ENCODE data around the gene C1orf174. TPM values are rescaled to one million over a fixed set of nuclear protein-coding genes. Genes with fewer than 3 reads are reported as not detected.
A peak's percentile ranks its signal among the peaks of the same experiment; 100 is the strongest.

C1orf174 gene
- 26.4 TPM for total RNA-seq

- DNase-seq (ENCODE audit: low spot score): peak; percentile 95
Measured at GRCh38 chr1:3900150-3900968, at the start of gene C1orf174. Gene C1orf174, minus strand, starts transcription at chr1:3900272. Its CDS starts 86 bp downstream, at chr1:3900186.

GRCh38 chr1:3948344-3948743 is 48.3 kb upstream of the C1orf174 start:
- DNase-seq (ENCODE audit: low spot score): no peak

DNA sequence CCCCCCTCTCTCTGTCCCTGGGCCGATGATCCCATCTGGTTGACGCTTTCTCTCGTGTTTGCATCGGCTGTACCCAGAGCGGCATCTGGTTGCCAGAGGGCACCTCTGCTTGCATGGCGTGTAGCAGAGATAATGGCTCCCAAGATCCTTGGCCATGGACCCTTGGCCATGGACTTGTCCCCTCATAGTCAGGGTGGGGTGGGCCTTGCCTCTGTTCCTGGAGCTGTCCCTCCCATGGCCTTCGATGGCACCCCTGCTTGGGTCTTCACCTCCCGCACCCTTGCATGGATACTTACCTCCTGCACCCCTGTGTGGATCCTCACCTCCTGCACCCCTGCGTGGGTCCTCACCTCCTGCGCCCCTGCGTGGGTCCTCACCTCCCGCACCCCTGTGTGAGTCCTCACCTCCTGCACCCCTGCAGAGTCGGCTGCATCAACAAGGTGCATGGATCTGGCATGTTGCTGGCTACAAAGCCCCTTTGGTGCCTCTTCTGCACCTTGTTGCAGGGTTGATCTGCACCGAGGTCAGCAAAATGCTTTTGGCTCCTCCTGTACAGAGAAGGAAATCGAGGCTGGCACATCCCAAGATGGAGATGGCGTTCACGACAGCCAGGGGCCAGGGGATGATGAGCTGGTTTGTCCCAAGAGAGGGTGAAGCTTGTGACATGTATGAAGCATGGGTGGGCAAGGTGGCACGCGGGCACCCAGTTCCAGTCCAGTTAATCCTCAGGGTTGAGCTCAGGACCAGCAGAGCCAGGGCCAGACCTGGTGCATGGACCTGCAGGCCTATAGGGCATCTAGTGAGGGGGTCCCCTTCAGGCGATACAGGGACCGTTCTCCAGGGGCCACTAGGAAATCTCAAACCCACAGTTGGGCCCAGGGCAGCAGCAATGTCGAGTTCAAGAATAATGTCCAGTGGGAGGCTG is 46.1 kb upstream of the C1orf174 start:
- DNase-seq (ENCODE audit: low spot score): no peak

DNA sequence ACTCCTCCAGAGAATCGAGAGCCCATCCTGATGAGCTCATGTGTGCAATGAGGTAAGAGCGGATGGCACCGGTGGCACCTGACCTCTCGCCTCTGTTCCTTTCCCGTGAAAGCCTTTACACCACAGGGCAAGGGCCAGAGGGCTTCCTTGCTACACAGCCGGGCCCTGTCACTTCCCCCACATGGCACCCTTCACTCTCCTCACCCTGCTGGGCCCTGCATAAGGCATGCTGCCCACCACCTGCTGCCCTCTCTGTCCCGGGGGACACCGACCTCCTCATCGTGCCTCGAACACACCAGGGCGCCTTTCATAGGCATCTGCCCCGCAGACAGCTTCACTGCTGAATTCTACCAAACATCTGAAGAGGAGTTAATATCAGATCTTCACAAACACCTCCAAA is 45.1 kb upstream of the C1orf174 start:
- DNase-seq (ENCODE audit: low spot score): no peak

DNA sequence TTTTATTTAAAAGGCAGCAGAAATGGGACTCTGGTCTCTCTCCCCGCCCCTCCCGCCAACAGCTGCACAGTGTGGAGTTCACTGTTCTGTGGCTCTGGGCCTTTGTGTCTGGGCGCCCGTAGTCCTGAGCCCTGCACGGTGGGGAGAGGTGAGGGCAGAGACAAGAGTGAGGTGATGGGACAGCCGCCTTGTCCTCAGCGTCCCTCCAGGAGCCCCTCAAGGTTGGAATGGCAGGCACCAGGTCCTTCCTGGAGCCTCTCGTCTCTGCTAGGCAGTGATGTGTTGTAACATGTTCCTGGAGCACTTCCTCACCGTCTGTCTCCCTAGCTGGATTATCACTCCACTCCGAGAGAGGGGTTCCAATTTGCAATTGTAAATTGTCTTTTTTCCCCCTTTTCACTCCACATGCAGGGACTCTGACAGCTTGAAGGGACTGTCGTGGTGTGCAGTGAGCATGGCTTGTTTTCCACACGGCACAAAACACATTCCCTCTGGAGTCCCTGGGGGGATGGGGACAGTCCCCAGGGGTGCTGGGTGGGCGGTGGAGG is 44.6 kb upstream of the C1orf174 start:
- no peak for DNase-seq (ENCODE audit: low spot score)

- no peak for DNase-seq (ENCODE audit: low spot score)
Measured at GRCh38 chr1:3943806-3944577, 43.9 kb upstream of the C1orf174 start.

- no peak for DNase-seq (ENCODE audit: low spot score)
Measured at GRCh38 chr1:3943123-3943431, 43.0 kb upstream of the C1orf174 start.

DNA sequence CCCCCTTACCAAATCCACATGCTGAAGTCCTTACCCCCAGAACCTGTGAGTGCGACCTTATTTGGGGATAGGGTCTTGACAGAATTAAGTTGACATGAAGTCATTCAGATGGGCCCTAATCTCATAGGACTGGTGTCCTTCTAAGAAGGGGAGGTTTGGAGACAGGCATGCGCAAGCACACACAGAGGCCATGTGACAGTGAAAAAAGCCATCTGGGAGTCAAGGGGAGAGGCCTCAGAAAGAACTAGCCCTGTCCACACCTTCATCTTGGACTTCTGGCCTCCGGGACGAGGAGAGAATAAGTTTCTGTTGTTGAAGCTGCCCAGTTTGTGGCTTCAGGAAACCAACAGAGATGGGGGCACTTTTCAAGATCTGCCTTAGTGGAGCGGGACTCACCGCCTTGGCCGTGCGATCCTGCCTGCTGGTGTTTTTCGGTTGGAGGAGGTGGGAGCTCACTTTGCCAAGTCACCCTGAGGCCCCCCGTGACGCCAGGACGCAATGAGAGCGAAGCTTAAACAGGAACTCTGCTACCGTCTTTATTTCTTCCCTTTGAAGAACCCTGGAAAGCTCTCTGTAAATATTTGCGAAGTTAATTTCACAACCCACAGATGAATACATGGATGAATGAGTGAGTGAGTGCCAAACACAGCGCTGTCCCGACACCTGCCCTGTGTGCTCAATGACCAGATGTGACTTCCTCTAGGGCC is 42.5 kb upstream of the C1orf174 start:
- no peak for DNase-seq (ENCODE audit: low spot score)

DNA sequence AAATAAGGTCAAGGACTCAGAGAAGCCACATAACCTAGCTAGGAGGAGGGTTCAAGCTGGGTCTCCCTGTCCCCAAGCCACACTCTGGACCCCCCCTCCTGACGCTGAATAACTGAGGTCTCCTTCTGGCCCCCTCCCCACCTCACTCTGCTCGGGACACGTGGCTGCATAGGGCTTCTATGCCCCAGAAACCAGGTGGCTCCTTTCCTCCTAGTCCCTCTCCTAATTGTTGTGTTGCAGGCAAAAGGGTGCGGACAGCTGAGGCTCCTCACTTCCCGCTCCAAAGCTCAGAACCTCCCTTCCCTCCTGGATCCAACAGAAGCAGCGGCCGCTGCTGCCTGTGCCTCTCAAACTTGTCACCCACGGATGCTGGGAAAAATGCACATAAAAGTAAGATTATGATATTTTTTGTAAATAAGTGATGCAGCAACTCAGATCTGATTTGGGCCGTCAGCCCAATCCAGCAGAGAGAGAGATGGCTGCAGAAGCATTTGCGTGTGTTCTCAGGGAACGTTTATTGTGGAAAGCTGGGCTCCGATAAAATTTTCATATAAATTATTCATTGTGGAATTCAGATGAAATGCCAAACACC is 40.8 kb upstream of the C1orf174 start:
- no peak for DNase-seq (ENCODE audit: low spot score)

DNA sequence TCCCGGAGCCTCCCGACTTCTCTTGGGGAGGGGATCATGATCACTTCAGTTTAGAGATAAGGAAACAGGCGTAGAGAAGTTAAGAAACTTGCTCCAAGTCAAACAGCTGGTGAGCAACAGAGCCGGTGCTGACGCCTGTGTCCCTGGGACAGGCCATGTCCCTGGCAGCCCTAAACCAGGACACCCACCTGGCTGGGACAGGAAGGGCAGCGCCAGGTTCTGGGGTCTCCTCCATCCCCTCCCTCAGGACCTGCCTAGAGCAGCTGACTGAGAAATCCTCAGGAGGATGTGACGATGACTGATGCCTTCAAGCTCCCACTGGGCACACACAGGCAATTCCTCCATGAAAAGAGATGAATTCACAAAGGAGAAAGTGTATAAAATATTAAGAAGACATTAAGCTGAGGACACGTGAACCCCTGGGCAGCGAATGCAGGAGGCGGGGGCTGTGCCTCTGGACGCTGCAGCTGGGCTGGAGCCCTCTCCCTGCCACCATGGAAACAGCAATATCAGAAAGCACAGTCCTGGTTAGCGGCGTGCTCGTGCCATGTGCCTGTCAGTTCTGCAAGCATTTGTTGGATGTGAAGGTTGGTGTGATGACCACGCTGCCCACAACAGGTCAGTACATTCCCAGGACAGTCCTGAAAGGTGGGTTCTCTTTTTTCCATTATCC is 40.1 kb upstream of the C1orf174 start:
- DNase-seq (ENCODE audit: low spot score): no peak

- no peak for DNase-seq (ENCODE audit: low spot score)
Measured at GRCh38 chr1:3939242-3940080, 39.4 kb upstream of the C1orf174 start.

DNA sequence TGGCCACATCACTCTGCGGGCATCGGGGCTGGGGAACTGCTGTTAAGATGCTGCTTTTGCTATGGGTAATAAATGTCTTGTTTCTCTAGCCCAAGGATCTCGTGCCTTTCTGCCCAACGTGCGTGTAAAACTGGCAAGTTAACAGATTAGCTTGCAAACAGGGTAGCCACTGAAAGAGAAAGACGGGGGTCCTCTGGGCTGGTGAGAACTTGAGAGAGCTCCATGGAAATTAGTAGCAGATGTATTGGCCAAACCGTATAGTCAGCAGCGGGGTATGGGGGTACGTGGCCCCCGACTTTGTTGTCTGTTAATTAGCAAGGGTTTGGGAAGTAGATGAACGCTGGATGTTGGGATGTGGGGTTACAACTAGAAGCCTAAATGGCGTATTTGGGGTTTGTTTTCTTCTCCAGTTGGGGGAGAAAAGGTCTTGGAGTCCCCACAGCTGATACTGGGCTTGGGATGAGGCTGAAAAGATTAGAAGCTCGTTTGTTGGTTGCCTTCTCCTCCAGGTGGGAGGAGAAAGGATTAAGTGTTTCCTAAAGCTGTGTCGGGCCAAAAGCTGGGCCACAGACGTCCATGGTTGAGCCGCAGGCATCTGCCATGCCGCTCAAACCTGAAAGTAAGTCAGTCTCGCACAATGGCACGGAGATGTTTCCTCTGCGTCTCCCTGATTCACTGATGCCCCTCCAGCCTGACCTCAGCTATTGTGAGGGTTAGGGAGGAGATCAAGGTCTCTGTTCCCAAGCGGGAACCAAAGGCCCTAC is 32.3 kb upstream of the C1orf174 start:
- no peak for DNase-seq (ENCODE audit: low spot score)

GRCh38 chr1:3931007-3931912 is 31.2 kb upstream of the C1orf174 start:
- DNase-seq (ENCODE audit: low spot score): no peak

DNA sequence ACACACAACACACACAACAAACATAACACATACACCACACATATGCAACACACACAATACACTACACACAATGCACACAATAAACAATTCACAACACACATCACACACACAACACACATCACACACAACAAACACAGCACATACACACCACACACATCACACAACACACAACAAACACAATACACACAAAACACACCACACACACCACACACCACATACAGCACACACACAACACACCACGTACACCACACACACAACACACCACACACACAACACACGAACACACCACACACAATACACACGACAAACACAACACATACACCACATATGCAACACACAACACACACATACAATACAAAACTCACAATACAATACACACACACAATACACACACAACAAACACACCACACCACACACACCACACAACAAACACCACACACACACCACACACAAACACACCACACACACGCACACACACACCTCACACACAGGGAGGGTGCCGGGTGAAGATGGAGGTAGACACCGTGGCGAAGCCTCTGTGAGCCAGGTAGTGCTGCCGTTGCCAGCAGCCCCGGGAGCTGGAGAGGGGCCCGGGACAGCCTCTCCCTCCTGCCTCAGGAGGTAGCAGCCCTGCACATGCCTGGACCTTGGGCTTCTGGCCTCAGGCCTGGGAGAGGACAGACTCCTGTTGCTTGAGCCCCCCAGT is 30.4 kb upstream of the C1orf174 start:
- DNase-seq (ENCODE audit: low spot score): no peak

DNA sequence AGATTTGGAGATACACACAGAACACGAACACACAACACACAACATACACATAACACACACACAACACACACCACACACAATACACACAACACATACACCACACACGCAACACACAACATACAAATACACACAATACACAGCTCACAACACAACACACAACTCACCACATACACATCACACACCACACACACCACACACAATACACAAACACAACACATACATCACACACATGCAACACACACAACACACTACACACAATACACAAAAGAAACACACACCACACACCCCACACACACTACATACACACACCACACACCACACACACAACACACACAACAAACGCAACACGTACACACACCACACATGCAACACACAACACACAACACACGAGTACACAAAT is 29.1 kb upstream of the C1orf174 start:
- no peak for DNase-seq (ENCODE audit: low spot score)

GRCh38 chr1:3928586-3928985 is 28.5 kb upstream of the C1orf174 start:
- DNase-seq (ENCODE audit: low spot score): no peak

DNA sequence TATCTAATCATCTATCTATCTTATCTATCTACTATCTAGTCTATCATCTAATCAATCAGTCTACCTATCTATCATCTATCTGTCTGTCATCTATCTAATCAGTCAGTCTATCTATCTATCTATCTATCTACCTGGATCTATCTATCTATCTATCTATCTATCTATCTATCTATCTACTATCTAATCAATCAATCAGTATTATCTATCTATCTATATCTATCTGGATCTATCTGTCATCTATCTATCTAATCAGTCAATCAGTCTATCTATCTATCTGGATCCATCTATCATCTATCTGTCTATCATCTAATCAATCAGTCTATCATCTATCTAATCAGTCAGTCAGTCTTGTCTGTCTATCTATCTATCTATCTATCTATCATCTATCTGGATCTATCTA is 26.9 kb upstream of the C1orf174 start:
- DNase-seq (ENCODE audit: low spot score): no peak
